Measurements from ENCODE around the gene KRTAP10-8.
"Not testable (repeated sequence)": the region's sequence is repeated elsewhere in the genome, so short reads cannot be mapped to it uniquely, and the experiment has no call there.

DNA sequence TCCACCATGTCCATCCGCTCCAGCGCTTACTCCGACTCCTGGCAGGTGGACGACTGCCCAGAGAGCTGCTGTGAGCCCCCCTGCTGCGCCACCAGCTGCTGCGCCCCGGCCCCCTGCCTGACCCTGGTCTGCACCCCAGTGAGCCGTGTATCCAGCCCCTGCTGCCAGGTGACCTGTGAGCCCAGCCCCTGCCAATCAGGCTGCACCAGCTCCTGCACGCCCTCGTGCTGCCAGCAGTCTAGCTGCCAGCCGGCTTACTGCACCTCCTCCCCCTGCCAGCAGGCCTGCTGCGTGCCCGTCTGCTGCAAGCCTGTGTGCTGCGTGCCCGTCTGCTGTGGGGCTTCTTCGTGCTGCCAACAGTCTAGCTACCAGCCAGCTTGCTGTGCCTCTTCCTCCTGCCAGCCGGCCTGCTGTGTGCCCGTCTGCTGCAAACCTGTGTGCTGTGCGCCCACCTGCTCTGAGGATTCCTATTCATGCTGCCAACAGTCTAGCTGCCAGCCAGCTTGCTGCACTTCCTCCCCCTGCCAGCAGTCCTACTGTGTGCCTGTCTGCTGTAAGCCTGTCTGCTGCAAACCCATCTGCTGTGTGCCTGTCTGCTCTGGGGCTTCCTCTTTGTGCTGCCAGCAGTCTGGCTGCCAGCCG lies 15.4 kb downstream of the KRTAP10-8 start:
- TF ChIP-seq, protein P1, sequence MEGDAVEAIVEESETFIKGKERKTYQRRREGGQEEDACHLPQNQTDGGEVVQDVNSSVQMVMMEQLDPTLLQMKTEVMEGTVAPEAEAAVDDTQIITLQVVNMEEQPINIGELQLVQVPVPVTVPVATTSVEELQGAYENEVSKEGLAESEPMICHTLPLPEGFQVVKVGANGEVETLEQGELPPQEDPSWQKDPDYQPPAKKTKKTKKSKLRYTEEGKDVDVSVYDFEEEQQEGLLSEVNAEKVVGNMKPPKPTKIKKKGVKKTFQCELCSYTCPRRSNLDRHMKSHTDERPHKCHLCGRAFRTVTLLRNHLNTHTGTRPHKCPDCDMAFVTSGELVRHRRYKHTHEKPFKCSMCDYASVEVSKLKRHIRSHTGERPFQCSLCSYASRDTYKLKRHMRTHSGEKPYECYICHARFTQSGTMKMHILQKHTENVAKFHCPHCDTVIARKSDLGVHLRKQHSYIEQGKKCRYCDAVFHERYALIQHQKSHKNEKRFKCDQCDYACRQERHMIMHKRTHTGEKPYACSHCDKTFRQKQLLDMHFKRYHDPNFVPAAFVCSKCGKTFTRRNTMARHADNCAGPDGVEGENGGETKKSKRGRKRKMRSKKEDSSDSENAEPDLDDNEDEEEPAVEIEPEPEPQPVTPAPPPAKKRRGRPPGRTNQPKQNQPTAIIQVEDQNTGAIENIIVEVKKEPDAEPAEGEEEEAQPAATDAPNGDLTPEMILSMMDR (IDR thresholded peaks at IDR 0.05) = not testable (repeated sequence)
- TF ChIP-seq ZFX (IDR thresholded peaks at IDR 0.05; ENCODE audit: borderline replicate concordance) = not testable (repeated sequence)

All from 22Rv1 (cell line).